Measurements from ENCODE around the gene XRRA1. TPM values are rescaled to one million over a fixed set of nuclear protein-coding genes. Genes with fewer than 3 reads are reported as not detected.
"Not testable (repeated sequence)": the region's sequence is repeated elsewhere in the genome, so short reads cannot be mapped to it uniquely, and the experiment has no call there.

The XRRA1 gene
- total RNA-seq, 1 donor from 2014 or later: 4.9 TPM

DNA sequence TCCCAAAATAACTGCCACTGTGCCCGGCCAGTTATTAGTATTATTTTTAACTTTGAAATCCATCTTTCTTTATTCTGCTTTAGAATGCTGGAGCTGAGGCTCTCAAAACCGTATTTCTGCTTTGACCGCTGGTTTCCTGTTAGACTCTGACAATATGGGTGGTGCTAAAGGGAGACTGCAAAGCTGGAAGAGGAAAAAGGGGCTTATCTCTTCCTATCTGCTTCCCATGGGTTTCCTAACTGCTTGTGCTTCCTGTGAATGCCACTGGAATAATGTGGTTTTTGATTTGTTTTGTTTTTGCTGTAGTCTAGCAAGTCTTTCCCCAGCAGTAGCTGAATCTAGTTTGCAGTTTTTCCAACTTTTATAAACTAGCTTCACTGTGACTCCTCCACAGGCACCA lies 43.6 kb downstream of the XRRA1 start:
- DNase-seq (ENCODE audit: low spot score in 2 of 2): no peak
- no peak for FAIRE-seq

DNA sequence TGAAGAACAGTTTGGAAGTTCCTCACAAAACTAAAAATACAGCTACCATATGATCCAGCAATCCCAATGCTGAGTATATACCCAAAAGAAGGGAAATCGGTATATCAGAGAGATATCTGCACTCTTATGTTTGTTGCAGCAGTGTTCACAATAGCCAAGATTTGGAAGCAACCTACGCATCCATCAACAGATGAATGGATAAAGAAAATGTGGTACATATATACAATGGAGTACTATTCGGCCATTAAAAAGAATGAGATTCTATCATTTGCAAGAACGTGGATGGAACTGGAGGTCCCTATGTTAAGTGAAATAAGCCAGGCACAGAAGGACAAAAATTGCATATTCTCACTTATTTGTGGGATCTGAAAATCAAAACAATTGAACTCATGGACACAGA lies 46.5 kb downstream of the XRRA1 start:
- no peak for DNase-seq (ENCODE audit: low spot score in 2 of 2)
- FAIRE-seq: no peak

DNA sequence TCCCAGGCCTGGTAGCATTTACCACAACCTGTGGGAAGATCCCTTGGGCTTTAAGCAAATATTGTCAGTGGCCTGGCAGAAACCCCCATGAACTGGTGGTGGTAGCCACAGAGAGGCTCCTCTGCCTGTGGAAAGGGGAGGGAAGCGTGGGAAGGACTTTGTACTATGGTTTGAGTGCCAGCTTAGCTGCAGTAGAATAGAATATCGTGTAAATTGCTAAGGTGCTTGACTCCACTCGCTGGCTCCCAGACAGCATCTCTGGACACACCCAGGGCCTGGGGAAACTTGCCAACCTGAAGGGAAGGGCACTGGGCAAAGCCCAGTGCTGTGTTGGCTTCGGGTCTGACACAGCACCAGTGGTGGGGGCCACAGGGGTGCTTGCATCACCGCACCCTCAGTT lies 52.6 kb downstream of the XRRA1 start:
- FAIRE-seq (no peak), DNase-seq (ENCODE audit: low spot score in 2 of 2) (no peak)

DNA sequence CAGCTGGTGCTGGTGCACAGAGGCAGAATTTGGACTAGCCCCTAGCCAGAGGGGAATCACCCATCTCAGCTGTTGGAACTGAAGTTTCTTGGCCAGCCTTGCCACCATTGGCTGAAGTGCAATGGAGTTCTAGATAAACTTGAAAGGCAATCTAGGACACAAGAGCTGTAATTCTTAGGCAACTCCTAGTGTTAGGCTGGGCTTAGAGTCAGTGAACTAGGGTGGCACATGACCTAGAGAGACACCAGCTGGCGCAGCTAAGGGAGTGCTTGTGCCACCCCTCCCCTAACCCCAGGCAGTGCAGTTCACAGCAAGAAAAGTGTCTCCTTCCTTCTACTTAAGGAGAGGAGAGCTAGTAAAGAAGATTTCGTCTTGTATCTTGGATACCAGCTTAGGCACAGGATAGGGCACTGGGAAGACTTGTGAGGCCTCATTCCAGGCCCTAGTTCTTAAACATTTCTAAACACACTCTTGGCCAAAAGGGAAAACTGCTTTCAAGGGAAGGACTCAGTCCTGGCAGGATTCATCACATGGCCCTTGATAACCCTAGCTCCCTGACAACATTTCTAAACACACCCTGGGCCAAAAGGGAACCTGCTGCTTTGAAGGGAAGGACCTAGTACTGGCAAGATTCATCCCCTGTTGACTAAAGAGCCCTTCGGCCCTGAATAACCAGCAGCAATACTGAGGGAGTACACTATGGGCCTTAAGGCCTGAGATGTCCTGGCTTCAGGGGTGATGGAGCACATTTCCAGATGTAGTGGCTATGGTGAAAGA lies 53.4 kb downstream of the XRRA1 start:
- no peak for FAIRE-seq
- DNase-seq (ENCODE audit: low spot score in 2 of 2): no peak

DNA sequence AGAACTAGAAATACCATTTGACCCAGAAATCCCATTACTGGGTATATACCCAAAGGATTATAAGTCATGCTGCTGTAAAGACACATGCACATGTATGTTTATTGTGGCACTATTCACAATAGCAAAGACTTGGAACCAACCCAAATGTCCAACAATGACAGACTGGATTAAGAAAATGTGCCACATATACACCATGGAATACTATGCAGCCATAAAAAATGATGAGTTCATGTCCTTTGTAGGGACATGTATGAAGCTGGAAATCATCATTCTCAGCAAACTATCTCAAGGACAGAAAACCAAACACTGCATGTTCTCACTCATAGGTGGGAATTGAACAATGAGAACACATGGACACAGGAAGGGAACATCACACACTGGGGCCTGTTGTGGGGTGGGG lies 55.9 kb downstream of the XRRA1 start:
- DNase-seq (ENCODE audit: low spot score in 2 of 2); FAIRE-seq: not testable (repeated sequence)

DNA sequence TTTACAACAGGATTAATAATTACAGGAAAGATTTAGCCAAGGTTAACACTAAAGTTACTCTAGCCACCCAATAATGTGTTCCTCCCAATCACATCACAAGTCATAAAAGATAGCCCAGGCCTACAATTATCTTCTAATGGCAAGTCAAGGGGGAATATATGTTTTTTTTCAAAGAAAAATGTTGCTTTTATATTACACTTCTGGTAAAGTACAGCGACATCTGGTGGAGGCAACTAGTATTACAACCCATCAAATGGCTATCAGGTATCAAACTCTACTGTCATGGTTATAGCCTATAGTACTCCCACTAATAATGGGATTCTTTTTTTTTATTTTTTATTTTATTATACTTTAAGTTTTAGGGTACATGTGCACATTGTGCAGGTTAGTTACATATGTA lies 71.8 kb downstream of the XRRA1 start:
- FAIRE-seq: no peak
- no peak for DNase-seq (ENCODE audit: low spot score in 2 of 2)

DNA sequence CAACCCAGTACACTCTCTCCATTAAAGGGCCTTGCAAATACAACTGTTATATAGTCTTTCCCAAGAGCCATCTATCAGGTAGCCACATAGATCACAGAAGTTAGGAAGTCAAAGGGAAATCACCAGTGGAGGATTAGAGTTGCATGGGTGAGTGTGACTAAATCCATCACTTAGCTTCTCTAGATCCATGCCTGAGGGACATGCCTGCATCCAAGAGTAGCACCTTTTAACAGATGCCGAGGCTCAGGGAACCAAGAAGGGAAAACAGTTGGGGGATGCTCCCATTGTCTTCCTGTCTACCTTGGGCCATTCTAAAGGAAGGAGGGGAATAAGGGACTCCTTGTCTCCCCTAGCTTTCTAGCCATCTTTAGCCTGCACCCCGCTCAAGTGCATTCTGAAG lies 77.9 kb downstream of the XRRA1 start:
- no peak for DNase-seq (ENCODE audit: low spot score in 2 of 2)

DNA sequence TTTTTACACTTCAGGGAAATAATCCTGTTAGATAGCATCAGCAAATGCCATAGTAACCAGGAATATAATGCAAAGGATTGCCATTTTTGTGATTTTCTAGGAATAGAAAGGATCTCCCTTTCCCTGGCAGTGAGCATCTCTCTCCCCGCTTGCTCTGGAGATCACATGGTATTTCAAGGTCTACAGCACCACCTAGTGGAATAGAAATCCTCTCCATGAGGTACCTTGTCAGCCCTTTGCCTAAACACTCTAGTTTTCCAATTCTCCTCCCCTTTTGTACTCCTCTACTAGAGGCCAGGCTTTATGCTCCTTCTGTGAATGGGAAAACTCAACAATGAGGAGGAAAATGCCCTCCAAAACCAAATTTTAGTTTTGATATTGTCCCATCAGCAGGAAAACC lies 78.4 kb downstream of the XRRA1 start:
- FAIRE-seq (no peak), DNase-seq (ENCODE audit: low spot score in 2 of 2) (no peak)

More for the DNA sequence above, 77.9 kb downstream of the XRRA1 start:
- FAIRE-seq: no peak

DNA sequence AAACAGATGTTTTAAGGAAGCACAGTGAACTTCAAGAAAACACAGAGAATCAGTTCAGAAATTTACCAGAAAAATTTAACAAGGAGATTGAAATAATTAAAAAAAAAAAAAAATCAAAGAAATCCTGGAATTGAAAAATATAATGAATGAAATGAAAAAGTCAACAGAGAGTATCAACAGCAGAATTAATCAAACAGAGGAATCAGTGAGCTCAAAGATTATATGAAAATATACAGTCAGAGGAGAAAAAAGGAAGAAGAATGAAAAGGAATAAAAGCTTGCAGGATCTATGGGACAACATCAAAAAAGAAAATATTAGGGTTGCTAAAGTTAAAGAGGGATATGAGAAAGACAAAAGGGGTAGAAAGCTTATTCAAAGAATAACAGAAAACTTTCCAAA lies 82.3 kb downstream of the XRRA1 start:
- FAIRE-seq: peak; percentile 21

DNA sequence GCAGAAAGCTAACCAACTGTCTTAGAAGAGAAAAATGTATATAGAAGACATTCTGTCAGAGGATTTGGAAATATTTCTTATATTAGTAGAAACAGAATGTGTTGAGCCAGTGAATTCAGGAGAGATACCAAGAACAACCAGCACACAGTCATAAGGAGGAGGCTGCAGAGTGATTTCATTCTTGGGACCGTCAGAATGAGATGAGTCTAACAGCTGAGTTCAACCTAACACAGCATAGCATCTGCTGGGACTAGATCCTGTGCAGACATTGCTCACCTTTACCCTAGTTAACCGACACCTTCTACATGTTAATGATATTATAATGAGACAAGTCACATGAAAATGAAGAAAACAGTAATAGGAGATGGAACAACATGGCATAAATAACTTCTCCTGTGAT lies 85.5 kb downstream of the XRRA1 start:
- no peak for FAIRE-seq
- no peak for DNase-seq (ENCODE audit: low spot score in 2 of 2)

More for the DNA sequence above, 82.3 kb downstream of the XRRA1 start:
- no peak for DNase-seq (ENCODE audit: low spot score in 2 of 2)

DNA sequence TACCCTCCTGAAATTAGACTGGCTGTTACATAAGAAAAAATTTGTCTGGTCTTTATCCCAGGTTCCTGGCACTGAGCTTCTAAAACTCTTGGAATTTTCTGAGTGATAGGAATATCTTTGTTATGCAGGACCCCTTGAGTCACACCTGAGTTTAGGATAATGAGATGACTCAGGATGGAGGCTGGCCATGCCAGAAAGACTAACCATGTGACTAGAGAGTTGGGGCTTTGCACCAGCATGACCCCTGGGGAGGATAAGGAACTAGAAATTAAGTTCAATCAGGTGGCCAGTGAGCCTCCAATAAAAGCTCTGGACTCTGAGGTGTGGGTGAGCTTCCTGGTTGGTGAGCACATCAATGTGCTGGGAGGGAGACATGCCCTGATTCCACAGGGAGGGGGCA lies 88.1 kb downstream of the XRRA1 start:
- no peak for DNase-seq (ENCODE audit: low spot score in 2 of 2)
- no peak for FAIRE-seq

DNA sequence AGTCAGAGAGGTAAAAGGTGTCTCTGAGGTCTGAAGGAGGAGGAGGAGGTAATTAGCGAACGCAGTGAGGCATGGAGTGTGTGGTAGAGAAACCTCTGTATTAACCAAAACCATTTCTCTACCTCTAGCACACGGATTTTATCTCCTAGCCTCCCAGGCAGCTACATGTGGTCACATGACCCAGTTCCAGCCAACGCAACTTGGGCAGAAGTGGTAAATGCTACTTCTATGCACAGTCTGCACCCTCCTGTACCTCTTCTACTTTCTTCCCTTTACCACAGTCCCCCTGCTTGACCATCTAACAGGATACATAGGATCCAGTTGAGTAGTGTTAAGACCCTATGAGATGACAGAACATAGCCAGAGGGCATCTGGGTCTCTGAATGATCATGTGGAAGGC lies 95.7 kb downstream of the XRRA1 start:
- no peak for DNase-seq (ENCODE audit: low spot score in 2 of 2)
- no peak for FAIRE-seq

DNA sequence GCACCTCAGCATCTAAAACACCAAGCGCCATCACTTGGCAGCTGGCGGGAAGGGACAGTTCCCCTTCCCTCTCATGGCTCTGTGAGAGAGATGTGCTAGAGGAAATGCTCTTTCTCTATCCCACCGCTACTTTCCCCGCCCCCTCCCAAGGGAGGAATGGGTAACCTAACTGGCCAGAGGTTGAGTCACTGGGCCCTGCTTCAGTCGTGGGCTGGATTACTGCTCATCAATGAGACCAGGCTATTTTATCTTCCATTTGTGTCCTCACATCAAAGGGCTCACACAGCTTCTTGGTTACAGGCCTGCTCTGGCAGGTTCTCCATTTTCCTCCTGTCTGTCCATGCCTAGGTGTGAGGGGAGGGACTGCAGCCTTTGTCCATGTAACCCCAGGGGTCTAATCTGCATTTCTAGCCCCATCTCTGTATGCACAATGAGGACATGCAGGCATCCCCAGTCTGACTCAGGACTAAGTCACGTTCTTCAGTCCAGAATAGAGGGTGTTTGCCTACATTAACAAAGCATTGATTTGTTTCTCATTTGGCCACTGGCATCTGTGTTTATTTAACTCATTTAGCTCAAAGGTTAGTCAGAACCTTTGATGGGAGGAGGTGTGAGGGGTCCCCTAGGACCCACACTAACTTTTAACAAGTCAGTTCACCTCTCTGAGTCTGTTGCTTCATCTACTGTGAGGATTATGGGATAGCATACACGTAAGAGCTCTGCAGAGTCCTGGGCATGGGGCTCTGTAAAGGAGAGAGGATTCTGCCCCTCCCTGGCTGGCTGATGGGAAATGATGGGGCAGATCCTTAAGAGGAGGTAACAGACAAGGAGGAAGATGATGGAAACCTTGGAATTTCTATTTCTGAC lies 99.1 kb downstream of the XRRA1 start:
- DNase-seq (ENCODE audit: low spot score in 2 of 2) (no peak), FAIRE-seq (no peak)

DNA sequence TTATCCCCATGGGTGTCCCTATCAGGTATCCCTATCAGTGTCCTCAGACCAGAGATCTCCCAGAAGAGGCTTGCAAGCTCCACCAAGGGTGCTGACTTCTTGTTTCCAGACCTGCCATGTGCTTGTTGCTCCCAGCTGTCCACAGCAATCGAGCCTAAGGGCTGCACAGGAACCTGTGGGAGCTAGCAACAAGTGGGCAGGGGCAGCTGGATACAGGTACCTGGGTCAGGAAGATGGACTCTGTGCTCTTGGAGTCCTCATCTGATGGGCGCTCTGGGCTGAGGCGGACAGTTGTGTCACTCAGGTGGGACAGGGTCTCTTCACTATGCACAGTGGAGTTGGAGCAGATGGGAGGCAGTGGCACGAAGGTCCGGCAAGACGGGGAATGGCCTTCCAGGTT lies 101.0 kb downstream of the XRRA1 start:
- DNase-seq (ENCODE audit: low spot score in 2 of 2) (no peak), FAIRE-seq (no peak)

DNA sequence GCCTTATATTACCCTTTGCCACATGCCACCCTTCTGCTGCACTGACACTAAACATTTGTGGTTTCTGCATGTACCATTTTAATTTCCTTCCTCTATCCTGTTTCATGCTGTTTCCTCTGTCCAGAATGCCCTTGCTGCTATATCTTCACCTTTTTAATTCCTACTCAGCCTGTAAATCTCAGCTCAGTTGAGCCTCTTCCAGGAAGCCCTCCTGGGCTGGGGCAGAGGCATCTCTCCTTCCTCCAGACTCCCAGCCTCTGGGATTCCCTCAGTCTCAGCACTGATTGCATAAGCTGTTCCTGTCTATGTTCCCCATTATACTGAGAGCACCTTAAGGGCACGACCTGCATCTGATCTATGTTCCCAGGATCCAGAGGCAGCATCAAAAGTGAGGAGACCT lies 101.5 kb downstream of the XRRA1 start:
- no peak for FAIRE-seq
- DNase-seq (ENCODE audit: low spot score in 2 of 2): no peak

DNA sequence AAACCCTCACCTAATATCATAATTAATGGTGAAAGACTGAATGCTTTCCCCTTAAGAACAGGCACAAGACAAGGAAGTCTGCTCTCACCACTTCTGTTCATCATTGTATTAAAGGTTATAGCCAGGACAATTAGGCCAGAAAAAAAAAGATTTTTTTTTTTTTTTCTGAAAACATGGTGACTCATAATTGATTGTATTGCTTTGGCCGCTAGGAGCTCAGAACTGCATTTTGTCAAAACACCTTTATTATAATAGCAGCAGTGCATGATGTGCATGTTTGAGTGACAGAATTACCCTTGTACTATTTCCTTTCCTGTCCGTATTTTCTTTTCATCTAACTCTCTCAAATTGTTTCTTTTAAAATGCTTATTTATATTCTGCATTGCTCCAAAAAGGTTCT lies 102.1 kb downstream of the XRRA1 start:
- DNase-seq (ENCODE audit: low spot score in 2 of 2) (no peak), FAIRE-seq (no peak)

DNA sequence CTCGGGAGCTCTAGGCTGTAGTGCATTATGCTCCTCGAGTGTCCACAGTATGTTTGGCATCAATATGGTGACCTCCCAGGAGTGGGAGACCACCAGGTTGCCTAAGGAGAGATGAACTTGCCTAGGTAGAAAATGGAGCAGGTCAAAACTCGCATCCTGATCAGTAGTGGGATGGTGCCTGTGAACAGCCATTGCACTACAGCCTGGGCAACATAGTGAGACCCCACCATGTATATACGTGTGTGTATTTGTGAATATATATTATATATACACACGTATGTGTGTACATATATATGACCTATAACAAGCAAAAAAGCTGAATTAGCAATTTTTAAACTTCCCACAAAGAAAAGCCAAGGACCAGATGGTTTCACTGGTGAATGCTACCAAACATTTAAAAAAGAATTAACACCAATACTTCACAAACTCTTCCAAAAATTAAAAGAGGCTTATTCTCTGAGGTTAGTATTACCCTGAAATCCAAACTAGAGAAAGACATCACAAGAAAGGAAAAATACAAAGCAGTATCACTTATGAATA lies 102.8 kb downstream of the XRRA1 start:
- FAIRE-seq (no peak), DNase-seq (ENCODE audit: low spot score in 2 of 2) (no peak)

DNA sequence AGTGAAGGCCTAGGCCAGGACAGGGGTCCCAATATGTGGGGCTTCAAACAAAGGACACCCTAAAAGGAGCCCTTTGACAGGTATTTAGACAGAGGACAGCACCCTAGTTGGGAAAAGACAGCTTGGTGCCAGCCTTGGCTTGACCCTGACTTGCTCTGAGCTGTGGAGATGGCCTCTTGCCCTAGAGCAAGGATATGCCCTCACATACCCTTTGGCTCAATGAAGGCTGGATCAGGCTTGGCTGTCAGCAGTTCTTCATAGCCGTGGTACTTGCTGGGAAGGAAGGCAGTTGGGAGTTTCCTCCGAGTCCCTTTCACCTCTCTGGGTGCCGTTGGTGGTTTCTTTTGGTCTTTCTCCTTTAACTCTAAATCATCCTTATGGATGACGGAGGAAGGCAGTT lies 104.0 kb downstream of the XRRA1 start:
- no peak for FAIRE-seq
- no peak for DNase-seq (ENCODE audit: low spot score in 2 of 2)

DNA sequence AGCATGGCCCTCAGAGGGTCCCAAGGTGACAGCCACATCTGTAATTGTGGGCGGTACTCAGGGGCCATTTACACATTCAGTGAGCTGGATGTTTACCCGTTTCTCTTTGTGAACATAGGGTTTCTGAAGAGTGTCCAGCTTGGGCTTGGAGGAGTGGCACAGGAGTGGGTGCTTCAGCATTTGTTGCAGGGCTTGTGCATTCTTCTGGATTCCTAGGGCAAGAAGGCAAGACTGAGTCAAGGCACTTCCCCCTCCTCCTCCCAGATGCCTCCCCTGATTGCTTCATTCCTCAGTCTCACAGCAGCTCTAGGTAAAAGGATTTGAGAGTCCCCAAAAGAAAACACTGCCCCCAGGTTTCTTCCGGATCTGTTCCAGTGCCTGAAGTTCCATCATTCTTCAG lies 104.8 kb downstream of the XRRA1 start:
- FAIRE-seq (no peak), DNase-seq (ENCODE audit: low spot score in 2 of 2) (no peak)

DNA sequence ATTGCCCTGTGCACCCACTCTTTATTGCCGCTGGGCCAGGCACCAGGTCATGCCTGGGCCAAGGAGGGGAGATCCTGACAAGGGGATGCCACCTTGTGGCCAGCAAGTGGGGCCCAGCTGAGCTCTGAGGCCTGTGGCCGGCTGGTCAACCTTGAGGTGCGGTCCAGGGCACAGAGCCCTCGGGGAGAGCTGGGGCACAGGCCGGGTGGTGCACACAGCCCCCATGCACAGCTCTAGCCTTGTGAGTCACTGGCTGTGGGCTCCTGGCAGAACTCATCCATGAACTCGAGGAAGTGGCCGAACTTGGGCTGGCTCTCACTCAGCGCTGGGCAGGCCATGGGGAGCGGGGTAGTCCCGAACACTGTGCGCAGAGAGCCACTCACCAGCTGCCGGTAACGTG lies 105.9 kb downstream of the XRRA1 start:
- DNase-seq (ENCODE audit: low spot score in 2 of 2): no peak

DNA sequence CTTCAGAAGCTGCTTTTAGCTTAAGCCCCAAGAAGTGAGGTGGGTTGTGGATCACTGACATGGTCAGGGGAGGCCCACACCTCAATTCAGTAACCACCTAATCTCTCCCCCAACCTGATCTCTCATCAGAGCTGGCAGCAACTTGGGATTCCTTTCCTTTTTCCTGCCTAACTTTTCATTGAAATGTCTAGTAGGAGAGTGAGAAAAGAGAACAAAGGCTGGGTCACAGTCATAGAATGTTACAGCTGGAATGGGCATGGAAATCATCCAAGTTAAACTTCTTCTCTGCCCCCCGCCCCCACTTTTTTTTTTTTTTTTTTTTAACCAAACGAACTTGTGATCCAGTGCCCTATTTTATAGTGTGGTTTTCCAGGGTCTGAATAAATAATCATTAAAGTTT lies 108.4 kb downstream of the XRRA1 start:
- FAIRE-seq (no peak), DNase-seq (ENCODE audit: low spot score in 2 of 2) (no peak)

More for the DNA sequence above, 105.9 kb downstream of the XRRA1 start:
- no peak for FAIRE-seq

DNA sequence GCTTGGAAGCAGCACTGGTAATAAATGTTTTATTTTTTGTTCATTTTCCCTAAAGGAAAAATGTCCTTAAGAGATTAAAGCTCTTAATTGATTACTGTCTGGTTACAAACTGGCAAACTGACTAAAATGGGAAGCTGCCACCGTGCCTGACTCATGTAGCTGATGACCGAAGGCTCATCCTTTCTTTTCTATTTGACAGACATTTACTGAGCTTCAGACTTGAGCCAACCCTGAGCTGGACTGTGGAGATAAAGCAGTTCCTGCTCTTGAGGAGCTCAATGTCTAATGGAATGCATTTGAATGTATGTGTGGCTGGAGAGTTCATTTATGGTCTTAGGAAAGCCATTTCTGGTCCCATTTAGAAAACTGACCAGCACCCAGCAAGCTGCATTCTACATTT lies 108.9 kb downstream of the XRRA1 start:
- FAIRE-seq (no peak), DNase-seq (ENCODE audit: low spot score in 2 of 2) (no peak)
